ENCODE measurements around the gene FAM114A2. TPM values are rescaled to one million over a fixed set of nuclear protein-coding genes. Genes with fewer than 3 reads are reported as not detected.

Gene FAM114A2
- total RNA-seq, 1 experiment from 2014 or later, result 21.3 TPM

GRCh38 chr5:154010660-154011059 is 28.1 kb downstream of the FAM114A2 start:
- no peaks in the 10 kb centered on the region for H3K4me1 Mint-ChIP-seq (ENCODE audit: low read depth, unreplicated experiment)

DNA sequence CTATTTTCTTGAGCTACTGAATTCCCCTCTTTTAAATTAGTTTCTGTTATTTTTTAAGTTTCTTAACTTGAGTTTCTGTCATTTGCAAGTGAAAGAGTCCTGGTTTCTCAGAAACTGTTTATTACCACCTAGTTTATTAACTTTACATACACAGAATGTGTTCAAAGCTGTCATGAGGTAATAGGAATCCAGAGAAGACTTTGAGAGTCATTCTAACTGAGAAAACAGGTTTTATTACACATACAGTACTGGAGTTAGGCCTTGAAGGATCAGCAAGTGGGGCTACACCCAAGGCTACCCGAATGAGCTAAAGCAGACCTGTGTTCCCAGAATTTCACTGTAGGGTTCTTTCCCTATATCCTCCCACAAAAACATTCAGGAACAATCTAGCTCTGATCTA is 33.1 kb downstream of the FAM114A2 start:
- H3K27ac Mint-ChIP-seq (ENCODE audit: unreplicated experiment), result no peak overlapping the region
- BruUV-seq (replicated peaks), result no TSS peak
- no peaks in the 10 kb centered on the region for H3K4me1 Mint-ChIP-seq (ENCODE audit: low read depth, unreplicated experiment)
- H3K27me3 Mint-ChIP-seq (ENCODE audit: unreplicated experiment), result no peaks in the 10 kb centered on the region
- no peaks in the 10 kb centered on the region for H3K36me3 Mint-ChIP-seq (ENCODE audit: insufficient read depth, unreplicated experiment)
- DNase-seq, result no peak
- CTCF ChIA-PET, result no interaction called here
- intact Hi-C loops (cut with micrococcal nuclease; ENCODE audit: unreplicated experiment), result no loop called here
- no peak overlapping the region for H3K4me3 Mint-ChIP-seq (ENCODE audit: low read depth, unreplicated experiment)
- no peaks in the 10 kb centered on the region for H3K9me3 Mint-ChIP-seq (ENCODE audit: low read depth, unreplicated experiment)
- TF ChIP-seq, protein P1, sequence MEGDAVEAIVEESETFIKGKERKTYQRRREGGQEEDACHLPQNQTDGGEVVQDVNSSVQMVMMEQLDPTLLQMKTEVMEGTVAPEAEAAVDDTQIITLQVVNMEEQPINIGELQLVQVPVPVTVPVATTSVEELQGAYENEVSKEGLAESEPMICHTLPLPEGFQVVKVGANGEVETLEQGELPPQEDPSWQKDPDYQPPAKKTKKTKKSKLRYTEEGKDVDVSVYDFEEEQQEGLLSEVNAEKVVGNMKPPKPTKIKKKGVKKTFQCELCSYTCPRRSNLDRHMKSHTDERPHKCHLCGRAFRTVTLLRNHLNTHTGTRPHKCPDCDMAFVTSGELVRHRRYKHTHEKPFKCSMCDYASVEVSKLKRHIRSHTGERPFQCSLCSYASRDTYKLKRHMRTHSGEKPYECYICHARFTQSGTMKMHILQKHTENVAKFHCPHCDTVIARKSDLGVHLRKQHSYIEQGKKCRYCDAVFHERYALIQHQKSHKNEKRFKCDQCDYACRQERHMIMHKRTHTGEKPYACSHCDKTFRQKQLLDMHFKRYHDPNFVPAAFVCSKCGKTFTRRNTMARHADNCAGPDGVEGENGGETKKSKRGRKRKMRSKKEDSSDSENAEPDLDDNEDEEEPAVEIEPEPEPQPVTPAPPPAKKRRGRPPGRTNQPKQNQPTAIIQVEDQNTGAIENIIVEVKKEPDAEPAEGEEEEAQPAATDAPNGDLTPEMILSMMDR (IDR thresholded peaks at IDR 0.05; ENCODE audit: unreplicated experiment), result no peak

More at GRCh38 chr5:154010660-154011059, 28.1 kb downstream of the FAM114A2 start:
- no peaks in the 10 kb centered on the region for H3K9me3 Mint-ChIP-seq (ENCODE audit: low read depth, unreplicated experiment)
- no peaks in the 10 kb centered on the region for H3K36me3 Mint-ChIP-seq (ENCODE audit: insufficient read depth, unreplicated experiment)
- H3K27me3 Mint-ChIP-seq (ENCODE audit: unreplicated experiment), result no peaks in the 10 kb centered on the region
- H3K27ac Mint-ChIP-seq (ENCODE audit: unreplicated experiment), result no peak overlapping the region
- BruUV-seq (replicated peaks), result no TSS peak
- no peak for DNase-seq
- intact Hi-C loops (cut with micrococcal nuclease; ENCODE audit: unreplicated experiment), result no loop called here
- TF ChIP-seq, protein P1 (IDR thresholded peaks at IDR 0.05; ENCODE audit: unreplicated experiment), result no peak
- CTCF ChIA-PET, result no interaction called here
- H3K4me3 Mint-ChIP-seq (ENCODE audit: low read depth, unreplicated experiment), result no peak overlapping the region

DNA sequence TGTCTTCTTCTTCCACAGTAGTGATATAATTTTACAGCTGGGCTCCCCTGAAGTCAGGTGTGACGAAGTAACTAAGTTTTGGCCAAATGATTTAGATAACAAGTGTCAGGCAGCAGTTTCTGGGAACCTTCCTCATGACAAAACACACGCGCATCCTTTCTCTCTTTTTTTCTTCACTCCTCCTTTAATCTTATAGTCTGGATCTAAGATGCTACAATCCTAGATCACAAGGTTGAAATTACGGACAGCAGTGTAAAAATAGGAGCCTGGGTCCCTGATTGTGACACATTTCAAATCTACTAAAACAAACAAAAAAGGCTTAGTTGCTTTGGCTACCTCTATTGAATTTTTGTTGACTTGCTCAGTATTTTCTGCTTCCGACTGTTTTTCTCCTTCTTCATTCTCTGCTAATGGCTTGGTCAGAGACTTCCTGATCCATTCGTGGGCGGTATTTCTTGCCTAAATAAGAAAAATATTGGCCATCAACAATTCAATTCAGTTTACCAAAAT is 36.1 kb downstream of the FAM114A2 start:
- no peak overlapping the region for H3K4me3 Mint-ChIP-seq (ENCODE audit: low read depth, unreplicated experiment)
- CTCF ChIA-PET, result no interaction called here
- TF ChIP-seq, protein P1 (IDR thresholded peaks at IDR 0.05; ENCODE audit: unreplicated experiment), result no peak
- no peaks in the 10 kb centered on the region for H3K9me3 Mint-ChIP-seq (ENCODE audit: low read depth, unreplicated experiment)
- intact Hi-C loops (cut with micrococcal nuclease; ENCODE audit: unreplicated experiment), result no loop called here
- no peaks in the 10 kb centered on the region for H3K36me3 Mint-ChIP-seq (ENCODE audit: insufficient read depth, unreplicated experiment)
- no peaks in the 10 kb centered on the region for H3K4me1 Mint-ChIP-seq (ENCODE audit: low read depth, unreplicated experiment)
- no peak for DNase-seq
- no peaks in the 10 kb centered on the region for H3K27me3 Mint-ChIP-seq (ENCODE audit: unreplicated experiment)
- no TSS peak for BruUV-seq (replicated peaks)
- no peak overlapping the region for H3K27ac Mint-ChIP-seq (ENCODE audit: unreplicated experiment)

- Mint-ChIP-seq H3K36me3 (ENCODE audit: insufficient read depth, unreplicated experiment) (no peaks in the 10 kb centered on the region), H3K27me3 (ENCODE audit: unreplicated experiment) (no peaks in the 10 kb centered on the region), H3K27ac (ENCODE audit: unreplicated experiment) (no peak overlapping the region), H3K4me3 (ENCODE audit: low read depth, unreplicated experiment) (no peak overlapping the region), H3K9me3 (ENCODE audit: low read depth, unreplicated experiment) (no peaks in the 10 kb centered on the region), H3K4me1 (ENCODE audit: low read depth, unreplicated experiment) (no peaks in the 10 kb centered on the region)
- CTCF ChIA-PET, result no interaction called here
- DNase-seq, result no peak
- BruUV-seq (replicated peaks), result no TSS peak
- TF ChIP-seq, protein P1 (IDR thresholded peaks at IDR 0.05; ENCODE audit: unreplicated experiment), result no peak
- intact Hi-C loops (cut with micrococcal nuclease; ENCODE audit: unreplicated experiment), result no loop called here
Measured at GRCh38 chr5:154002093-154002492, 36.6 kb downstream of the FAM114A2 start.

Data from Calu3 (cell line).